GM12874 (cell line): ENCODE data around the gene BRD3OS.

Experiments
- CTCF ChIP-seq: IDR thresholded peaks from 2 replicates; pipeline ENCODE4 v1.5.1; 2011; ENCODE audit warnings: low read depth, mild to moderate bottlenecking, control low read depth, low read length, moderate library complexity; ENCODE audit not compliant: insufficient read depth

The BRD3OS gene

GRCh38 chr9:134076644-134077043 is 51.4 kb downstream of the BRD3OS start:
- no peak for TF ChIP-seq CTCF
